C4-2B (cell line): ENCODE data around the gene CD200.

Source experiments
- ZFX ChIP-seq: fragments of 450-650 bp; IDR thresholded peaks from 2 replicates; pipeline ENCODE4 v1.6.1; 2017
- TF ChIP-seq, protein P1 (sequence below): fragments of 450-650 bp; conservative IDR thresholded peaks from 2 replicates; pipeline ENCODE4 v1.5.1; 2017; ENCODE audit warnings: mild to moderate bottlenecking

DNA sequence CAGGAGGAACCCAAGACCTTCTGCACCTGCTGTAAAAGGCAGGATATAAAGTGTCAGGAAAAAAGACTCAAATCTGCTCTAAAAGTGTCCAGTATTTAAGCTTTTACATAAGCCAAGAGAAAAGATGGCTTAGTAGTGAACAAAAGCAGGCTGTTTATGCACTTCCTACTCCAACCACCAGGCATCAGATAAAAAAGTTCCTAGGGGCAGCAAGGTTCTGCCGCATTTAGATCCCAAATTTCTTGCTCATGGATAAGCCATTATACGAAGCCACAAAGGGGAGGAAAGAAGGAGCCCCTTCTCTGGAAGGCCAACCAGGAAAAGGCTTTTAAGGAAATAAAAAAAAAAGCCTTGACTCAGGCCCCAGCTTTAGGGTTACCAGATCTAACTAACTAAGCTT is 28.3 kb upstream of the CD200 start:
- TF ChIP-seq, protein P1, sequence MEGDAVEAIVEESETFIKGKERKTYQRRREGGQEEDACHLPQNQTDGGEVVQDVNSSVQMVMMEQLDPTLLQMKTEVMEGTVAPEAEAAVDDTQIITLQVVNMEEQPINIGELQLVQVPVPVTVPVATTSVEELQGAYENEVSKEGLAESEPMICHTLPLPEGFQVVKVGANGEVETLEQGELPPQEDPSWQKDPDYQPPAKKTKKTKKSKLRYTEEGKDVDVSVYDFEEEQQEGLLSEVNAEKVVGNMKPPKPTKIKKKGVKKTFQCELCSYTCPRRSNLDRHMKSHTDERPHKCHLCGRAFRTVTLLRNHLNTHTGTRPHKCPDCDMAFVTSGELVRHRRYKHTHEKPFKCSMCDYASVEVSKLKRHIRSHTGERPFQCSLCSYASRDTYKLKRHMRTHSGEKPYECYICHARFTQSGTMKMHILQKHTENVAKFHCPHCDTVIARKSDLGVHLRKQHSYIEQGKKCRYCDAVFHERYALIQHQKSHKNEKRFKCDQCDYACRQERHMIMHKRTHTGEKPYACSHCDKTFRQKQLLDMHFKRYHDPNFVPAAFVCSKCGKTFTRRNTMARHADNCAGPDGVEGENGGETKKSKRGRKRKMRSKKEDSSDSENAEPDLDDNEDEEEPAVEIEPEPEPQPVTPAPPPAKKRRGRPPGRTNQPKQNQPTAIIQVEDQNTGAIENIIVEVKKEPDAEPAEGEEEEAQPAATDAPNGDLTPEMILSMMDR: no peak; the same call in 1 of the 2 replicates
- no peak for TF ChIP-seq ZFX
